GM21423 (cell line): ENCODE data around the gene PRR23E.

Source experiments
- ATAC-seq: cut with Tn5 transposase; IDR thresholded peaks from one replicate; pipeline ENCODE4 v1.9.1; 2021; ENCODE audit warnings: mild to moderate bottlenecking, moderate library complexity; ENCODE audit not compliant: unreplicated experiment

The PRR23E gene

GRCh38 chr3:127183931-127184869, 8.7 kb upstream of the PRR23E start:
- ATAC-seq = no peak

GRCh38 chr3:127184870-127185216, 8.1 kb upstream of the PRR23E start:
- no peak for ATAC-seq

GRCh38 chr3:127185268-127185667, 7.7 kb upstream of the PRR23E start:
- ATAC-seq = no peak

DNA sequence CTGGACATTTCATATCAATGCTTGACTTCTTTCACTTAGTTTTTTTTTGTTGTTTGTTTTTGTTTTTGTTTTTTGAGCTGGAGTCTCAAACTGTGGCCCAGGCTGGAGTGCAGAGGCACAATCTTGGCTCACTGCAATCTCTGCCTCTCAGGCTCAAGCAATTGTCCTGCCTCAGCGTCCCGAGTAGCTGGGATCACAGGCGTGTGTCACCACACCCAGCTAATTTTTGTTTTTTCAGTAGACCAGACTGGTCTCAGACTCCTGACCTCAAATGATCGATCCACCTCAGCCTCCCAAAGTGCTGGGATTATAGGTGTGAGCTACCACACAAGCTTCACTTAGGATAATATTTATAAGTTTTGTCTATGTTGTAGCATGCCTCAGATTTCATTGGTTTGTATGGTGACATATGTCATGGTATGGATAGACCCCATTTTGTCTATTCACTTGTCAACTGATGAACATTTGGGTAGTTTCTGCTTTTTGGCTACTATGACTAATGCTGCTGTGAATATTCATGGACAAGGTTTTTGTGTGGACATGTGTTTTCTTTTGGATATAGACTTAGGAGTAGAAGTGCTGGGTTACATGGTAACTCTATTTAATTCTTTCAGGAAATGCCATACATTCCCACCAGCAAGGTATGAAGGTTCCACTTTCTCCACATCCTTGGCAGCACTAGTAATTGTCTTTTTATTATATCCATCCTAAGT, 6.8 kb upstream of the PRR23E start:
- ATAC-seq = no peak

DNA sequence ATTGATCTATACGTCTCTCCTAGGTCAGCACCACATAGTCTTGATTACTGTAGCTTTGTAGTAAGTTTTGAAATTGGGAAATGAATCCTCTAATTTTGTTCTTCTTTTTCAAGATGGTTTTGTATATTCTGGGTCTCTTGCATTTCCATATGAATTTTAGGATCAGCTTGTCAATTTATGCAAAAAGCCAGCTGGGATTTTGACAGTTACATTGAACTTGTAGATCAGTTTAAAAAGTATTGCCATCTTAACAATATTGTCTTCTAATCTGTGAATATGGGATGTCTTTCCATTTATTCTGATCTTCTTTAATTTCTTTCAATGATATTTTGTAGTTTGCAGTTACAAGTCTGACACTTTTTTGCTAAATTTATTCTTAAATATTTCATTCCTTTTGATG, 5.6 kb upstream of the PRR23E start:
- no peak for ATAC-seq

GRCh38 chr3:127193341-127193740, 410 bp downstream of the PRR23E start:
- no peak for ATAC-seq

GRCh38 chr3:127193775-127194174, 844 bp downstream of the PRR23E start:
- no peak for ATAC-seq

DNA sequence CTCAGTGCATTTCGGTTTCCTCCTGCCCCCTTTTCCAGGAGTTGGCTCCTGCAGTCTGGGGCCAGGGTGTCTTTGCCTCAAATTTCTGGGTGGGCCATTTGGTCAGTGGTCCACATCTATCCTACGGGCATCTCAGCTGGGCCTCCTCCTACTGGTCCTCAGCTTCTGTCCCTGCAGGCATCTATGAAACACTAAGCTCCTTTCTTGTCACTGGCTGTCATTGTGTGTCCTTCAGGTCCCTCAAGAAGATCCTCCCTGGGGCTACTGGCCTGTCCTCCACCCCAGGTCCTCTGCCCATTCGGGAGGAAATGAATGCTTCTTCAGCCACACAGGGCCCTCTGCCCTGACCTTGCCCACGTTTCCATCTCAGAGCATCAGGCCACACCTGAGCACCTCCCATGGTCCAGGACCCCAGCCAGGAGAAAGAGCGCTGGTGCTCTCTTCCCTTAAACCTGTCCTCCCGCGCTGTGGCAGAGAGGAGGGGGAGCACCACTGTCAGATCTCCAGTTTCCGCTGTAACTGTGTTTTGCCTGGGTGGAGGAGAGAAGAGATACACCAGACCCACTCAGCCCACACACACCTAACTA, 1.8 kb downstream of the PRR23E start:
- ATAC-seq = no peak

DNA sequence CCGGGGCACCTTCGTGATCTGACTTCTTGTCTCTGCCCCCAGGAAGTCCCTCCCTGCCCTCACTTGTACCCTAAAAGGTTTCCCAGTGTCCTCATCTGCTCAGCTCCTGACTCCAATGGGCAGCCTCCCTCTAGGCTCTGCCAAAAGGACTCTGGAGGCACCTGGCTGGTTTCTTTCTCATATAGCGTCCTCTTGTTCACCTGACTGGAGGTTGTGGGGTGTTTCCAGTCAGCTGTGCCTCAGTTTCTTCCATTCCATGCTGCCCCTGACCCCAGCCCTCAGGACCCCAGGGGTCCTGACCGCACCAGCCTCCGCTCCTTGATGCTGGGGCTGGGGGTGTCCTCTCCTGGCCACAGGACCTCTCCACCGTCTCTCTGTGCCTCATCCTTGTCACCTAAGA, 2.5 kb downstream of the PRR23E start:
- ATAC-seq = no peak

DNA sequence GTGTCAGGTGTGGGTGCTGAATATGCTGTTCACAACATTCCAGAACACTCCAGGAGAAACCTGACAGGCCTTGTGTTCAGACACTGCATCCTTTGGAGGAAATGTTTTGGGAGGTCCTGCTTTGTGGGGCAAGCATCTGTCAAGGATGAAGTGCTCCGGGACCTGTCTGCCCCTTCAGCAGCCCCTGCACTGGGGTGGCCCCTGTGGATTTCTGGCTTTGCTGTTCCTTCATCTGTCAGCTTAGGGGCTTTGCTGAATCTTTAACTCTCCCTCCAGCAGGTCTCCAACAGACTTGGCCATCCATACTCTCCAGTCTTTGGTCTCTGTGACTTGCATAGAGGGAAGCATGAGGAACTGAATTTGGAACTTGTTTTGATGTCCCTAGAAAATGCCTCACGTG, 3.1 kb downstream of the PRR23E start:
- ATAC-seq = no peak

DNA sequence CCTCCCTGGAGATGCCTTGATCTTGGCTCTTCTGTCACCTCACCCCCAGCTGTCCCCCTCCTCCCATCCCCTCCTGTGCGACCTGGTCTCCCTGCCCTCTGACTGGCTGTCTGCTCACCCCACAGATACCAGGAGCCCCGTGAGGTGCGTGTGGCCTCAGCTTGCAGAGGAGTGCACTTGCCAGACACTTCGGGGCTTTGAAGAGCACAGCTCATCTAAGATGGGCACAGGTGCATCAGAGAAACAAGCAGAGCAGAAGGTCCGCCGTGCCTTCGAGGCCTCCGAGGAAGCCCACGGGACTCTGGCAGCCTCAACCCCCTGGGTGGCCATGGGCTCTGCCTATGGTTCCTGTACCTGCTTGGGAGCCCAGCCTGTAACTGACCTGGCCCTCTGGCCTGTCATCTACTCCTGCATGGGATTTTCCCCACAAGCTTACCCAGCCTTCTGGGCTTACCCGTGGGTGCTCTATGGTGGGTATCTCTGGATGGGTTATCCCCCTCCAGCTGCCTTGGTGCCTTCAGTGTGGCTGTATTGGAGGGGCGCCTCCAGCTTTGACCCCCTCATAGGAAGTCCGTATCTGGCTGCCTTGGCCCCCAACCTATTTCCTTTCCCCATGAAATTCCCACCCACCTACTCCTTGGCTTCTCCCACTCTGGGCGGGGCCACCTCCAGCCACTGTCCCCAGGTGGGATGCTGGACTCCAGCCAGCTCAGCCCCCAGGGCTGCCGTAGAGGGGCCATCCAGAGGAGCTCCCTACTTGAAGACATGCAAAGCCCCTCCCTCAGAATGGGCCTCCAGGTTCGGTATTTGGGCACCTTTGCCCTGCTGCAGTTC, 3.8 kb downstream of the PRR23E start:
- ATAC-seq = no peak

- ATAC-seq = no peak
These were observed 4.6 kb downstream of the PRR23E start for GRCh38 chr3:127197300-127198189.

DNA sequence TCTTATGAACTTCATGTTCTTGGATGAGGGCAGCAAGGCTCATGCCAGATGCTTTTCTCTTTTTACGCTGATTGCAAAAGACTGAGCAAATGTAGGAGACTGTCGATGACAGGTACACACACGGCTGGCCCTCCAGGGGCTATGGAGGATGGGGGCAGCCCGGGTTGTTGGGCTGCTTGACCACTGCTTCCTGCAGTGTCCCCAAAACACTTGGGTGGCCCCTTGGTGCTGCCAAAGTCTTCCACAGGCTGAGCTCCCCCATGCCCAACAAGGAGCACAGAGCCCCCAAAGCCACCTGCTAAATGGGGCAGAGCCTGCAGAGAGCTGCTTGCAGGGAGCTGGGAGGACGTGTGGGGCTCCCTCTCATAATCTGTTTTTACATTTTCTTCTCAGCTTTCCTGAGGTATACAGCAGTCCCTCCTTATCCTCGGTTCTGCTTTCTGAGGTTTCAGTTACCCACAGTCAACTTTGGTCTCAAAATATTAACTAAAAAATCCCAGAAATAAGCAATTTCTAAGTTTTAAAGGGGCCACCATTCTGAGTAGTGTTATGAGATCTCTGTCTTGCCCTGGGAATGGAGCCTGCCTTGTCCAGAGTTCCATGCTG, 7.3 kb downstream of the PRR23E start:
- no peak for ATAC-seq

DNA sequence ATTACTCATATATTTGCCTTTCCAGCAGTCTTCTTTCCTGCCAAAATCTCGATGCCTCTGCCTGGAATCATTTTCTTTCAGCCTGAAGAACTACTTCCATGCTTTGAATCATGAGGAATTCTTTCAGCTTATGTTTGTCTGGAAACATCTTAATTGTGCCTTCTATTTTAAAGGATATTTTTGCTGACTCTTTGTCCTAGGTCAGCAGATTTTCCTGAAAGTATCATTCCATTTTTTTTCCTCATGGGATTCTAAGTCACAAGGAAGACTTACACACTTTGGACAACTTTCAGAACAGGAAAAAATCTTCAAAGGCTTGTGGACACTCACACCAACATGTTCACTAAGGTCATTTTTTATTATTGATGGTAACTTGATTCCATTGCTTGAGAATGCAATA, 10.1 kb downstream of the PRR23E start:
- ATAC-seq = no peak

DNA sequence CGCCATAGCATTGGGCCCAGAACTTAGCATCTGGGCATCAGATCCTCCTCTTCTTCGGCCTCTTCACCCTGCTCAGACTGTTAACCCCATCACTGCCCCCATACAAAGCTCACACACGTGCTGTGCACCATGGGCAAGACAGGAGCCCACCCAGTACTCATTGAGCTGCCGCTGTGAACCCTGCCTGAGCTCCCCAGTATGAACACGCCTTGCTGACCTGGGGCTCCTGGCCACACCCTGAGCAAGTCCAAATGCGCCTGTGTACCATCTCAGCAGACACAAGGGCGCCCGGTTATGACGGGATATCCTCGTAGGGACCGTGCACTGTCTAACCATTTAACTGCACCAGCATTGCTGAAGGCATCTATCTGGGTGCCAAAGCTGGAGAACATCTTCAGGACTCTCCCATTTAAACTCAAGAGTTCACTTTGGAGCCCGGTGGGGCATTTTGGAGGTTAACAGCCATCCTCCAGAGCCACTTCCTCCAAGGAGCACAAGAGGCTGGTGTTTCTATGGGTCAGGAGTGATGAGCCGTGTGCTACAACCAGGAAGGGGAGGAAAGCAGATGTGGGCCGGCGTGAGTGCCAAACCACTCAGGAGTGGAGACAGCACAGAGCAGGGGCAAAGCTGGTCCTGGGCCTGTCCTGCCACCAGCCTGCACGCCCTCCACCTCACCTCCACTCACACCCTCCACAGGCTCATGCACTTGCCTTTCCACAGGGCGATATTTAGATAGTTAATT, 12.1 kb downstream of the PRR23E start:
- no peak for ATAC-seq

- no peak for ATAC-seq
These were observed 13.2 kb downstream of the PRR23E start for GRCh38 chr3:127206154-127206553.

- ATAC-seq = no peak
These were observed 13.9 kb downstream of the PRR23E start for GRCh38 chr3:127206611-127207516.
